ENCODE results near the gene SERPINA1. TPM values are rescaled to one million over a fixed set of nuclear protein-coding genes. Genes with fewer than 3 reads are reported as not detected.
A peak's percentile ranks its signal among the peaks of the same experiment; 100 is the strongest.
"Not testable (repeated sequence)": the region's sequence is repeated elsewhere in the genome, so short reads cannot be mapped to it uniquely, and the experiment has no call there.

The SERPINA1 gene
- total RNA-seq, 6 experiments from 2014 or later, result 0.07 to 0.40 (median 0.17) TPM; not detected in 3

DNA sequence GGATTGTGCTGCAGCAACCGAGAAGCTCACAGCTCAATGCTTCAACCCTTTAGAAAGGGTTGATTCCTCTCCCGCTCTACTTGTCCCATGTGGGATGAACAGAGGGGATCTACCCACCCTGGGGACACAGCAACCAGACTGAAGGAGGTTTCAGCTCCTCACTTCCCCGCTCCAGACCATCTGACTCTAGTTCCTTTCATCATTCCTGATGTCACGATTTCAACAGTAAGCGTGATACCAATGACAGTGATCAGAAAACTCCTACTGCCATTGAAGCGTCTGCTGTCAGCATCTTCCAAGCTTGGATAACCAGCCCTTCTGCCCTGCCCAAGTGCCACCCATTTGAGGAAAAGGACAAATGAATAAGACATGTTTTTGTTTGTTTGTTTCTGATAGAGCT lies 14.3 kb downstream of the SERPINA1 start:
- H3K27me3 Mint-ChIP-seq (ENCODE audit: insufficient read depth), result peaks cover 10% of the 10 kb centered on the region; the same call in 1 of the 2 replicates

DNA sequence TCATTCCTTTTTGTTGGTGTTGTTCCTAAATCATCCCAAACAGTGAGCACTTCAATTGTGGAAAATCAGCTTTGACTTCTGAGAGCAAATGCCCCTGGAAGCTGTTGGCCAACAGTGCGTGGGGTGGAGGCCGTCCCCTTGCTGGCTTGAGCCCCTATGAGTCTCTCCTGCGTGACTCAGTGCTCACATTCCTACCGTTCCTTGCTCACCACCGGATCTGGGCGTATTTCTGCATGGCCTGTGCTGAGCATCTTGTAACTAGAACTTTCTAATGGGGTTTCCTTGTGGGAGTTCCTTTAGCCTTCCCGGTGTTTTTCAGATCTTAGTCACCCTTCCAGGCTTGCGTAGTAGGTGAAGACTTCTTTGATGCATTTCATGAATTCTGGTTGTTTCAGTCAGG lies 14.7 kb downstream of the SERPINA1 start:
- H3K4me1 Mint-ChIP-seq (ENCODE audit: low read depth), result peaks cover 31% of the 10 kb centered on the region
- peak; percentile 80 for DNase-seq
- TF ChIP-seq, protein P1, sequence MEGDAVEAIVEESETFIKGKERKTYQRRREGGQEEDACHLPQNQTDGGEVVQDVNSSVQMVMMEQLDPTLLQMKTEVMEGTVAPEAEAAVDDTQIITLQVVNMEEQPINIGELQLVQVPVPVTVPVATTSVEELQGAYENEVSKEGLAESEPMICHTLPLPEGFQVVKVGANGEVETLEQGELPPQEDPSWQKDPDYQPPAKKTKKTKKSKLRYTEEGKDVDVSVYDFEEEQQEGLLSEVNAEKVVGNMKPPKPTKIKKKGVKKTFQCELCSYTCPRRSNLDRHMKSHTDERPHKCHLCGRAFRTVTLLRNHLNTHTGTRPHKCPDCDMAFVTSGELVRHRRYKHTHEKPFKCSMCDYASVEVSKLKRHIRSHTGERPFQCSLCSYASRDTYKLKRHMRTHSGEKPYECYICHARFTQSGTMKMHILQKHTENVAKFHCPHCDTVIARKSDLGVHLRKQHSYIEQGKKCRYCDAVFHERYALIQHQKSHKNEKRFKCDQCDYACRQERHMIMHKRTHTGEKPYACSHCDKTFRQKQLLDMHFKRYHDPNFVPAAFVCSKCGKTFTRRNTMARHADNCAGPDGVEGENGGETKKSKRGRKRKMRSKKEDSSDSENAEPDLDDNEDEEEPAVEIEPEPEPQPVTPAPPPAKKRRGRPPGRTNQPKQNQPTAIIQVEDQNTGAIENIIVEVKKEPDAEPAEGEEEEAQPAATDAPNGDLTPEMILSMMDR (IDR thresholded peaks at IDR 0.05), result no peak
- peak overlapping the region; percentile 72 for H3K27ac Mint-ChIP-seq
- H3K27me3 Mint-ChIP-seq (ENCODE audit: insufficient read depth), result peaks cover 8% of the 10 kb centered on the region; the same call in 1 of the 2 replicates
- peaks cover 28% of the 10 kb centered on the region for H3K9me3 Mint-ChIP-seq
- H3K36me3 Mint-ChIP-seq (ENCODE audit: low read depth), result no peaks in the 10 kb centered on the region
- no peak overlapping the region for H3K4me3 Mint-ChIP-seq

More for the DNA sequence above, 14.3 kb downstream of the SERPINA1 start:
- Mint-ChIP-seq H3K27ac (peak overlapping the region; percentile 72), H3K4me3 (peak overlapping the region; percentile 15; the same call in 1 of the 2 replicates), H3K9me3 (peaks cover 31% of the 10 kb centered on the region), H3K36me3 (ENCODE audit: low read depth) (no peaks in the 10 kb centered on the region), H3K4me1 (ENCODE audit: low read depth) (peaks cover 31% of the 10 kb centered on the region)
- TF ChIP-seq, protein P1 (IDR thresholded peaks at IDR 0.05), result no peak
- DNase-seq, result no peak

DNA sequence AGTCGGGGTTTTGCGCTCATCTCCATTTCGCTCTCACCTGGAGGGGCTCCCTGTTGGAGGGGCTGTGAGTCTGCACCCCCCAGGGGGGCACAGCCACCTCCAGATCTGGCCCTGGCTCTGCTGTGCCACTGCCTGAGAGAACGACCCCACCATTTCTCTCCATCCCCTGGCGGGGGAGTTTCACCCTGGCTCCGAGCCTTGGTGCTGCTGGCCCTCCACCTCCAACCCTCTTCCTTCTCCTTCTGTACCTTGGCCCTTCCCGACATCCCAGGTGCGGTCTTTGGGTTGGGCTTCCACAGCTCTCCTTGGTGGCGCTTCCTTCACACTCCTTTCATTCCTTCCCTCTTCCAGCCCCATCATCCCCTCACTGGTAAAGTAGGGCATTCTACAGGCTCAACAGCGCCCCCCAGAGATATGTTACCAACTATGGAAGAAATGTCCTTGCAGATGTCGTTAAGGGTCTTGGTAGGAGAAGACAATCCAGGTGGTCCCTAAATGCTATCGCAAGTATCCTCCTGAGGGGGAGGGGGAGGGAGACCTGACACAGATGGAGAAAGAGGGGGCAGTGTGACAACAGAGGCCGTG lies 16.3 kb downstream of the SERPINA1 start:
- no peak for DNase-seq
- Mint-ChIP-seq H3K9me3 (peaks cover 27% of the 10 kb centered on the region), H3K4me1 (ENCODE audit: low read depth) (peaks cover 31% of the 10 kb centered on the region), H3K27me3 (ENCODE audit: insufficient read depth) (peaks cover 2% of the 10 kb centered on the region), H3K27ac (no peak overlapping the region), H3K4me3 (no peak overlapping the region), H3K36me3 (ENCODE audit: low read depth) (no peaks in the 10 kb centered on the region)
- TF ChIP-seq, protein P1 (IDR thresholded peaks at IDR 0.05), result peak; percentile 23

DNA sequence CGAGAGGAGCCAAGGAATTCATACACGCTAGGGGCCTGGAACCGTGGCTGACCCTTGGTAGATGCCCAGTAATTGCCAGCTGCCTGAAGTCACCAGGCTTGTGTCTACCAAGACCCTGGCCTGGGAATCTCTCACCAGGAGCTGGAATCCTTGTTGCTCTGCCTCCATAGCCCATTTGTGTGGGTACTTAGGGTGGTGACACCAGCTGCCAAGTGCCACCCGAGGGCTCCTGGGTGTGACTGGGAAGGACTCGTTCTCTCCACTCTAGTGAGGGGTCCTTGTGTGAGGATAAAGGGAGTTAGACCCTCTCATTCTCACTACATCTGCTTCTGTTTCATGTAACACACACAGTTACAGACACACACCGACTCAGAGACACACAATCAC lies 17.9 kb downstream of the SERPINA1 start:
- Mint-ChIP-seq H3K36me3 (ENCODE audit: low read depth) (no peaks in the 10 kb centered on the region), H3K4me3 (no peak overlapping the region), H3K27ac (no peak overlapping the region), H3K27me3 (ENCODE audit: insufficient read depth) (peaks cover 2% of the 10 kb centered on the region), H3K9me3 (peaks cover 20% of the 10 kb centered on the region), H3K4me1 (ENCODE audit: low read depth) (peaks cover 31% of the 10 kb centered on the region)
- TF ChIP-seq, protein P1 (IDR thresholded peaks at IDR 0.05), result no peak
- DNase-seq, result no peak

DNA sequence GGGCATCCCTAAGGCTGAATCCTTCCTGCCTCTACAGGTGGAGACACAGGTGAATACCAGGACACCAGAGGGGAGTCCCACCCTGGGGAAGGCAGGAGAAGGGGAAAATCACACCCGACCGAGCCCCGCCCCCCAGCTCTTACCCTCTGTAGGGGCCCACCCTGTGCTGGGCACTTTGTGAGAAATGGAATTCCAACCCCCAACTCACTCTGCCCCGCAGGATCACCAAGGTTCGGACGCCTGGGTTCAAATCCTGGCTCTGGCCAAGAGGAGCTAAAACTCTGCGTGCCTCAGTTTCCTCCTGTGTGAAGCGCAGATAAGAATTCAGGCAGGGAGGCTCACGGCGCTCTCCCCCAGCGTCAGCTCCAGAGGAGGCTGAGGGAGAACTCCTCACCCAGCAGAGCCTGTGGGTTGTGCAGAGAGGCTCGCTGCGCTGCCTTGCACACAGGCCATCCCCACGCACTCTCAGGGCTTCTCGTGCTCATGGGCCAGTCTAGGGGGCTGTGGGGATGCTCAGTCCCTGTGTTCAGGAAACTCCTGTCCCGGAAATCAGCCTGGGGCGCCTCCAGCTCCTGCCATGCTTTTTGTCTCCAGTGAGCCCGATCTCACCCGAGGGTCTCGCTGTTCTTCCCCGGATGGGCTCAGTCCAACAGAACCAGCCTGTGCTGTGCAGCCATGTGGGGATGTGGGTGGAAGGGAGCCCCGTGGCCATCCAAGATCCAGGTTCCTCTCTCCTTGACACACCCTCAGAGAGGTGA lies 18.5 kb downstream of the SERPINA1 start:
- H3K27me3 Mint-ChIP-seq (ENCODE audit: insufficient read depth); H3K36me3 Mint-ChIP-seq (ENCODE audit: low read depth); H3K27ac Mint-ChIP-seq; DNase-seq; H3K4me3 Mint-ChIP-seq: not testable (repeated sequence)
- peaks cover 14% of the 10 kb centered on the region for H3K9me3 Mint-ChIP-seq
- peaks cover 27% of the 10 kb centered on the region for H3K4me1 Mint-ChIP-seq (ENCODE audit: low read depth)

DNA sequence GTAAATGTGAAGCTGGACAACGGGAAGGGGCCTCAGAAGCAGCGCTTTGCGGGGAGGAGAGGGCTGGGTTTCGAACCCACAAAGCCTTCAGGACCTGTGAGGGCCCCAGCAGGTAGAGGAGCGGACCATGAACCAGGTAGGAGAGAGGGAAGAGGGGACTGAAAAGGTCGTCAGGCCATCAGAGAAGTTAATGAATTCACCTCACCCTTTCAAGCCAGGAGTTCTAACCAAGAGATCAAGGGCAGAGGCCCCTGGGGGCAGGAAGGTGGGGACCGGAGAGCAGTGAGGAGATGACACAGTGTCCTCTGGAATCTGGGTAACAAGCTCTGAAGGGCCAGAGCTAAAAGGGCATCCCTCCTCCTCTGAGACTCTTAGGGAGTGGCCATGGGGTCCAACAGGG lies 19.4 kb downstream of the SERPINA1 start:
- no peak for DNase-seq
- TF ChIP-seq, protein P1 (IDR thresholded peaks at IDR 0.05), result no peak
- Mint-ChIP-seq H3K27ac (no peak overlapping the region), H3K27me3 (ENCODE audit: insufficient read depth) (no peaks in the 10 kb centered on the region; the same call in none of the 2 replicates), H3K9me3 (peaks cover 12% of the 10 kb centered on the region), H3K4me3 (no peak overlapping the region), H3K36me3 (ENCODE audit: low read depth) (no peaks in the 10 kb centered on the region), H3K4me1 (ENCODE audit: low read depth) (peaks cover 17% of the 10 kb centered on the region)
